ENCODE results near the gene CERS1.

CERS1 gene

GRCh38 chr19:18895824-18896341, at the start of gene CERS1:
Gene CERS1, minus strand, starts transcription at chr19:18896158. Its CDS starts 86 bp downstream, at chr19:18896072.
- DNase-seq (ENCODE audit: low read depth in 2 of 2) = no peak

- no peak for DNase-seq (ENCODE audit: low read depth in 2 of 2)
These were observed 49.3 kb upstream of the CERS1 start for GRCh38 chr19:18945297-18945696.

GRCh38 chr19:18943465-18943864, 47.5 kb upstream of the CERS1 start:
- no peak for DNase-seq (ENCODE audit: low read depth in 2 of 2)

GRCh38 chr19:18942692-18943091, 46.7 kb upstream of the CERS1 start:
- DNase-seq (ENCODE audit: low read depth in 2 of 2) = no peak

GRCh38 chr19:18941628-18942354, 45.8 kb upstream of the CERS1 start:
- DNase-seq (ENCODE audit: low read depth in 2 of 2) = no peak

- peak; percentile 36 to 57 for DNase-seq (ENCODE audit: low read depth in 2 of 2)
These were observed 45.0 kb upstream of the CERS1 start, which contains the start of gene HOMER3 for GRCh38 chr19:18940769-18941627. Gene HOMER3, minus strand, starts transcription at chr19:18941217. Its CDS starts 2,235 bp downstream, at chr19:18938982.

GRCh38 chr19:18939922-18940768, 44.2 kb upstream of the CERS1 start:
- DNase-seq (ENCODE audit: low read depth in 2 of 2) = no peak

GRCh38 chr19:18939163-18939562, 43.2 kb upstream of the CERS1 start:
- no peak for DNase-seq (ENCODE audit: low read depth in 2 of 2)

- DNase-seq (ENCODE audit: low read depth in 2 of 2) = no peak
These were observed 37.3 kb upstream of the CERS1 start for GRCh38 chr19:18933297-18933696.

GRCh38 chr19:18932216-18932841, 36.4 kb upstream of the CERS1 start:
- peak; percentile 58 to 69 for DNase-seq (ENCODE audit: low read depth in 2 of 2)

- no peak for DNase-seq (ENCODE audit: low read depth in 2 of 2)
These were observed 35.6 kb upstream of the CERS1 start for GRCh38 chr19:18931316-18932162.

- no peak for DNase-seq (ENCODE audit: low read depth in 2 of 2)
These were observed 33.4 kb upstream of the CERS1 start for GRCh38 chr19:18929311-18929710.

GRCh38 chr19:18928018-18928805, 32.3 kb upstream of the CERS1 start:
- no peak for DNase-seq (ENCODE audit: low read depth in 2 of 2)

- DNase-seq (ENCODE audit: low read depth in 2 of 2) = no peak
These were observed 28.8 kb upstream of the CERS1 start for GRCh38 chr19:18924684-18925213.

- DNase-seq (ENCODE audit: low read depth in 2 of 2) = no peak
These were observed 26.4 kb upstream of the CERS1 start for GRCh38 chr19:18922228-18922985.

- no peak for DNase-seq (ENCODE audit: low read depth in 2 of 2)
These were observed 25.6 kb upstream of the CERS1 start for GRCh38 chr19:18921593-18921992.

GRCh38 chr19:18920400-18920799, 24.4 kb upstream of the CERS1 start:
- DNase-seq (ENCODE audit: low read depth in 2 of 2) = no peak

GRCh38 chr19:18919900-18920214, 23.9 kb upstream of the CERS1 start:
- no peak for DNase-seq (ENCODE audit: low read depth in 2 of 2)

Data from stimulated activated CD8-positive, alpha-beta memory T cell treated with anti-CD3 and anti-CD28 coated beads, Interleukin-7, amount 100 ng/mL, for 4 hours (primary cell).